ENCODE measurements around the gene HYAL2. TPM values are rescaled to one million over a fixed set of nuclear protein-coding genes. Genes with fewer than 3 reads are reported as not detected.

Gene HYAL2
- total and polyA plus RNA-seq, 9 of the 15 experiments (the other 6 are each of a cell fraction or from before 2014, with no cell fraction given): 0.36 to 22.7 (median 11.4) TPM; not detected in 1

DNA sequence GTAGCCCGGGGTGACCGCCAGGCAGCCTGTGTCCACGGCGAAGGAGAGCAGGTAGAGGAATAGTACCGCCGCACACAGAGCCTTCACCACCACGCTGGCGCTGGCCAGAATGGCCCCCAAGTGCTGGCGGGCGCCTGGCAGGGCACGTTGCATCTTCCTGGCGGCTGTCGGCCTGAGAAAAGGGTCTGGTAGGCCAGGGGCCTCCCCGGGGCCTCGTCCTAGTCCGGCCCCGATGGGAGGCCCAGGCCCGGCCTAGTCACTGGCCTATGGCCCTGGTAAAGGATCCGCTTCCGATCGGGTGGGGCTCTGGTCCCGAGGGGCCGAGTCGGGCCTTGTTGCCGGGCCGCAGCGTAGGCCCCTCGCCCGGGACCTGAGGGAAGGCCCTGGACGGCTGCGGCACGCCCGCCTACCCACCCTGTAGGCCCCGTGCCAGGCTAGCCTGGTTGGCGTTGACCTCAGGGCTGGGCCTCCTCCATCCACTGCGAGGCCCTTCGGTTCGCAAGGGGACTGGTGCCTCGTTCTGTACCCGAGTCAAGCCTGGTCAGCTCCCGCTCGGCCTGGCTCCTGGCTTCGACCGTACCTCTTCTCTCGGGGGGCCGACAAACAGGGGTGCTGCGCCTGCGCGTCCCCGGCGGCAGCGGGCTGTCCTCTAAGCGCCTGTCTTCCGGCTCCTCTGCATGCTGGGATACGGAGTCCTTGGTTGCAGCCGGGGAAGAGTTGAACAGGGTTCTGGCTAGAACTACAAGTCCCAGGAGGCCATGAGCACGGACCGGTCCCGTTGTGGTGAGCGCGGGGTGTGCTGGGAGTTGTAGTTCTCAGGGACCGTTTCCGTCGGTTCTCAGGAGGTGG is 36.6 kb upstream of the HYAL2 start, which contains the start of gene TMEM115 (continued):
- TF ChIP-seq, protein P1, sequence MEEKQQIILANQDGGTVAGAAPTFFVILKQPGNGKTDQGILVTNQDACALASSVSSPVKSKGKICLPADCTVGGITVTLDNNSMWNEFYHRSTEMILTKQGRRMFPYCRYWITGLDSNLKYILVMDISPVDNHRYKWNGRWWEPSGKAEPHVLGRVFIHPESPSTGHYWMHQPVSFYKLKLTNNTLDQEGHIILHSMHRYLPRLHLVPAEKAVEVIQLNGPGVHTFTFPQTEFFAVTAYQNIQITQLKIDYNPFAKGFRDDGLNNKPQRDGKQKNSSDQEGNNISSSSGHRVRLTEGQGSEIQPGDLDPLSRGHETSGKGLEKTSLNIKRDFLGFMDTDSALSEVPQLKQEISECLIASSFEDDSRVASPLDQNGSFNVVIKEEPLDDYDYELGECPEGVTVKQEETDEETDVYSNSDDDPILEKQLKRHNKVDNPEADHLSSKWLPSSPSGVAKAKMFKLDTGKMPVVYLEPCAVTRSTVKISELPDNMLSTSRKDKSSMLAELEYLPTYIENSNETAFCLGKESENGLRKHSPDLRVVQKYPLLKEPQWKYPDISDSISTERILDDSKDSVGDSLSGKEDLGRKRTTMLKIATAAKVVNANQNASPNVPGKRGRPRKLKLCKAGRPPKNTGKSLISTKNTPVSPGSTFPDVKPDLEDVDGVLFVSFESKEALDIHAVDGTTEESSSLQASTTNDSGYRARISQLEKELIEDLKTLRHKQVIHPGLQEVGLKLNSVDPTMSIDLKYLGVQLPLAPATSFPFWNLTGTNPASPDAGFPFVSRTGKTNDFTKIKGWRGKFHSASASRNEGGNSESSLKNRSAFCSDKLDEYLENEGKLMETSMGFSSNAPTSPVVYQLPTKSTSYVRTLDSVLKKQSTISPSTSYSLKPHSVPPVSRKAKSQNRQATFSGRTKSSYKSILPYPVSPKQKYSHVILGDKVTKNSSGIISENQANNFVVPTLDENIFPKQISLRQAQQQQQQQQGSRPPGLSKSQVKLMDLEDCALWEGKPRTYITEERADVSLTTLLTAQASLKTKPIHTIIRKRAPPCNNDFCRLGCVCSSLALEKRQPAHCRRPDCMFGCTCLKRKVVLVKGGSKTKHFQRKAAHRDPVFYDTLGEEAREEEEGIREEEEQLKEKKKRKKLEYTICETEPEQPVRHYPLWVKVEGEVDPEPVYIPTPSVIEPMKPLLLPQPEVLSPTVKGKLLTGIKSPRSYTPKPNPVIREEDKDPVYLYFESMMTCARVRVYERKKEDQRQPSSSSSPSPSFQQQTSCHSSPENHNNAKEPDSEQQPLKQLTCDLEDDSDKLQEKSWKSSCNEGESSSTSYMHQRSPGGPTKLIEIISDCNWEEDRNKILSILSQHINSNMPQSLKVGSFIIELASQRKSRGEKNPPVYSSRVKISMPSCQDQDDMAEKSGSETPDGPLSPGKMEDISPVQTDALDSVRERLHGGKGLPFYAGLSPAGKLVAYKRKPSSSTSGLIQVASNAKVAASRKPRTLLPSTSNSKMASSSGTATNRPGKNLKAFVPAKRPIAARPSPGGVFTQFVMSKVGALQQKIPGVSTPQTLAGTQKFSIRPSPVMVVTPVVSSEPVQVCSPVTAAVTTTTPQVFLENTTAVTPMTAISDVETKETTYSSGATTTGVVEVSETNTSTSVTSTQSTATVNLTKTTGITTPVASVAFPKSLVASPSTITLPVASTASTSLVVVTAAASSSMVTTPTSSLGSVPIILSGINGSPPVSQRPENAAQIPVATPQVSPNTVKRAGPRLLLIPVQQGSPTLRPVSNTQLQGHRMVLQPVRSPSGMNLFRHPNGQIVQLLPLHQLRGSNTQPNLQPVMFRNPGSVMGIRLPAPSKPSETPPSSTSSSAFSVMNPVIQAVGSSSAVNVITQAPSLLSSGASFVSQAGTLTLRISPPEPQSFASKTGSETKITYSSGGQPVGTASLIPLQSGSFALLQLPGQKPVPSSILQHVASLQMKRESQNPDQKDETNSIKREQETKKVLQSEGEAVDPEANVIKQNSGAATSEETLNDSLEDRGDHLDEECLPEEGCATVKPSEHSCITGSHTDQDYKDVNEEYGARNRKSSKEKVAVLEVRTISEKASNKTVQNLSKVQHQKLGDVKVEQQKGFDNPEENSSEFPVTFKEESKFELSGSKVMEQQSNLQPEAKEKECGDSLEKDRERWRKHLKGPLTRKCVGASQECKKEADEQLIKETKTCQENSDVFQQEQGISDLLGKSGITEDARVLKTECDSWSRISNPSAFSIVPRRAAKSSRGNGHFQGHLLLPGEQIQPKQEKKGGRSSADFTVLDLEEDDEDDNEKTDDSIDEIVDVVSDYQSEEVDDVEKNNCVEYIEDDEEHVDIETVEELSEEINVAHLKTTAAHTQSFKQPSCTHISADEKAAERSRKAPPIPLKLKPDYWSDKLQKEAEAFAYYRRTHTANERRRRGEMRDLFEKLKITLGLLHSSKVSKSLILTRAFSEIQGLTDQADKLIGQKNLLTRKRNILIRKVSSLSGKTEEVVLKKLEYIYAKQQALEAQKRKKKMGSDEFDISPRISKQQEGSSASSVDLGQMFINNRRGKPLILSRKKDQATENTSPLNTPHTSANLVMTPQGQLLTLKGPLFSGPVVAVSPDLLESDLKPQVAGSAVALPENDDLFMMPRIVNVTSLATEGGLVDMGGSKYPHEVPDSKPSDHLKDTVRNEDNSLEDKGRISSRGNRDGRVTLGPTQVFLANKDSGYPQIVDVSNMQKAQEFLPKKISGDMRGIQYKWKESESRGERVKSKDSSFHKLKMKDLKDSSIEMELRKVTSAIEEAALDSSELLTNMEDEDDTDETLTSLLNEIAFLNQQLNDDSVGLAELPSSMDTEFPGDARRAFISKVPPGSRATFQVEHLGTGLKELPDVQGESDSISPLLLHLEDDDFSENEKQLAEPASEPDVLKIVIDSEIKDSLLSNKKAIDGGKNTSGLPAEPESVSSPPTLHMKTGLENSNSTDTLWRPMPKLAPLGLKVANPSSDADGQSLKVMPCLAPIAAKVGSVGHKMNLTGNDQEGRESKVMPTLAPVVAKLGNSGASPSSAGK (IDR thresholded peaks at IDR 0.05): peak; percentile 72
- TF ChIP-seq, protein P2, sequence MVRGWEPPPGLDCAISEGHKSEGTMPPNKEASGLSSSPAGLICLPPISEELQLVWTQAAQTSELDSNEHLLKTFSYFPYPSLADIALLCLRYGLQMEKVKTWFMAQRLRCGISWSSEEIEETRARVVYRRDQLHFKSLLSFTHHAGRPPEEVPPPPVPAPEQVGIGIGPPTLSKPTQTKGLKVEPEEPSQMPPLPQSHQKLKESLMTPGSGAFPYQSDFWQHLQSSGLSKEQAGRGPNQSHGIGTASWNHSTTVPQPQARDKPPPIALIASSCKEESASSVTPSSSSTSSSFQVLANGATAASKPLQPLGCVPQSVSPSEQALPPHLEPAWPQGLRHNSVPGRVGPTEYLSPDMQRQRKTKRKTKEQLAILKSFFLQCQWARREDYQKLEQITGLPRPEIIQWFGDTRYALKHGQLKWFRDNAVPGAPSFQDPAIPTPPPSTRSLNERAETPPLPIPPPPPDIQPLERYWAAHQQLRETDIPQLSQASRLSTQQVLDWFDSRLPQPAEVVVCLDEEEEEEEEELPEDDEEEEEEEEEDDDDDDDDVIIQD (CRISPR knock-in tag; IDR thresholded peaks at IDR 0.05): no peak
- TF ChIP-seq, protein P3, sequence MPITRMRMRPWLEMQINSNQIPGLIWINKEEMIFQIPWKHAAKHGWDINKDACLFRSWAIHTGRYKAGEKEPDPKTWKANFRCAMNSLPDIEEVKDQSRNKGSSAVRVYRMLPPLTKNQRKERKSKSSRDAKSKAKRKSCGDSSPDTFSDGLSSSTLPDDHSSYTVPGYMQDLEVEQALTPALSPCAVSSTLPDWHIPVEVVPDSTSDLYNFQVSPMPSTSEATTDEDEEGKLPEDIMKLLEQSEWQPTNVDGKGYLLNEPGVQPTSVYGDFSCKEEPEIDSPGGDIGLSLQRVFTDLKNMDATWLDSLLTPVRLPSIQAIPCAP (CRISPR knock-in tag; IDR thresholded peaks at IDR 0.05; ENCODE audit: borderline replicate concordance): no peak
- TF ChIP-seq MECOM (CRISPR knock-in tag; IDR thresholded peaks at IDR 0.05) (no peak), CHD4 (IDR thresholded peaks at IDR 0.05; ENCODE audit: insufficient read depth, insufficient replicate concordance, low read depth, low read length, poor library complexity, severe bottlenecking) (no peak), ZZZ3 (IDR thresholded peaks at IDR 0.05) (no peak)
- TF ChIP-seq, protein P4, sequence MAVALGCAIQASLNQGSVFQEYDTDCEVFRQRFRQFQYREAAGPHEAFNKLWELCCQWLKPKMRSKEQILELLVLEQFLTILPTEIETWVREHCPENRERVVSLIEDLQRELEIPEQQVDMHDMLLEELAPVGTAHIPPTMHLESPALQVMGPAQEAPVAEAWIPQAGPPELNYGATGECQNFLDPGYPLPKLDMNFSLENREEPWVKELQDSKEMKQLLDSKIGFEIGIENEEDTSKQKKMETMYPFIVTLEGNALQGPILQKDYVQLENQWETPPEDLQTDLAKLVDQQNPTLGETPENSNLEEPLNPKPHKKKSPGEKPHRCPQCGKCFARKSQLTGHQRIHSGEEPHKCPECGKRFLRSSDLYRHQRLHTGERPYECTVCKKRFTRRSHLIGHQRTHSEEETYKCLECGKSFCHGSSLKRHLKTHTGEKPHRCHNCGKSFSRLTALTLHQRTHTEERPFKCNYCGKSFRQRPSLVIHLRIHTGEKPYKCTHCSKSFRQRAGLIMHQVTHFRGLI (CRISPR knock-in tag; IDR thresholded peaks at IDR 0.05): no peak
